Stimulated activated CD4-positive, alpha-beta T cell treated with anti-CD3 and anti-CD28 coated beads, Interleukin-4, amount 100 ng/mL, for 24 hours (primary cell): ENCODE data around the gene CRADD.
"Not testable (repeated sequence)": the region's sequence is repeated elsewhere in the genome, so short reads cannot be mapped to it uniquely, and the experiment has no call there.

Source experiments
- DNase-seq: peaks from one replicate; pipeline ENCODE4 v3.0.0-alpha.2; 2020

The CRADD gene

GRCh38 chr12:93762059-93762719, 85.0 kb downstream of the CRADD start:
- DNase-seq, result no peak

- DNase-seq, result no peak
These were observed 85.9 kb downstream of the CRADD start for GRCh38 chr12:93762912-93763553.

- no peak for DNase-seq
These were observed 86.6 kb downstream of the CRADD start for GRCh38 chr12:93763746-93764147.

GRCh38 chr12:93766371-93766770, 89.2 kb downstream of the CRADD start:
- DNase-seq, result no peak

GRCh38 chr12:93766796-93767523, 89.8 kb downstream of the CRADD start:
- DNase-seq, result peak; percentile 44

GRCh38 chr12:93767524-93767863, 90.3 kb downstream of the CRADD start:
- DNase-seq, result no peak

GRCh38 chr12:93772003-93772700, 95.0 kb downstream of the CRADD start:
- DNase-seq, result no peak

GRCh38 chr12:93773122-93773871, 96.1 kb downstream of the CRADD start:
- peak; percentile 74 for DNase-seq

GRCh38 chr12:93776581-93777018, 99.4 kb downstream of the CRADD start:
- no peak for DNase-seq

- no peak for DNase-seq
These were observed 100.1 kb downstream of the CRADD start for GRCh38 chr12:93777254-93777653.

- no peak for DNase-seq
These were observed 101.1 kb downstream of the CRADD start for GRCh38 chr12:93778306-93778705.

GRCh38 chr12:93778766-93779165, 101.6 kb downstream of the CRADD start:
- DNase-seq, result no peak

- no peak for DNase-seq
These were observed 103.0 kb downstream of the CRADD start for GRCh38 chr12:93780101-93780641.

GRCh38 chr12:93780886-93781285, 103.7 kb downstream of the CRADD start:
- DNase-seq, result peak; percentile 56

- not testable (repeated sequence) for DNase-seq
These were observed 104.8 kb downstream of the CRADD start for GRCh38 chr12:93781961-93782360.

- no peak for DNase-seq
These were observed 105.7 kb downstream of the CRADD start for GRCh38 chr12:93782853-93783252.

- DNase-seq, result peak; percentile 51
These were observed 106.7 kb downstream of the CRADD start for GRCh38 chr12:93783832-93784231.

- DNase-seq, result peak; percentile 27
These were observed 107.3 kb downstream of the CRADD start for GRCh38 chr12:93784339-93785086.

GRCh38 chr12:93785249-93786010, 108.3 kb downstream of the CRADD start:
- peak; percentile 67 for DNase-seq

GRCh38 chr12:93786656-93787397, 109.7 kb downstream of the CRADD start:
- no peak for DNase-seq
